CD4-positive, alpha-beta T cell treated with Interleukin-4 for 1 hour (primary cell): Measurements from ENCODE around the gene SORL1.
"Not testable (repeated sequence)": the region's sequence is repeated elsewhere in the genome, so short reads cannot be mapped to it uniquely, and the experiment has no call there.

ENCODE experiments used
- DNase-seq, 2 donors: peaks; one replicate each; pipeline ENCODE4 v3.0.0-alpha.2; 2020 to 2022

SORL1 gene

GRCh38 chr11:121479698-121480238 is 27.7 kb downstream of the SORL1 start:
- DNase-seq, result no peak

GRCh38 chr11:121481484-121482230 is 29.5 kb downstream of the SORL1 start:
- peak; percentile 66 to 86 for DNase-seq

- peak; percentile 78 to 80 for DNase-seq
Observed at GRCh38 chr11:121482231-121483129, 30.4 kb downstream of the SORL1 start.

- DNase-seq, result no peak
Observed at GRCh38 chr11:121483805-121484480, 31.8 kb downstream of the SORL1 start.

GRCh38 chr11:121485216-121485615 is 33.1 kb downstream of the SORL1 start:
- peak; percentile 22 to 33 for DNase-seq

- DNase-seq, result no peak
Observed at GRCh38 chr11:121486054-121486453, 33.9 kb downstream of the SORL1 start.

- DNase-seq, result no peak
Observed at GRCh38 chr11:121487191-121487590, 35.1 kb downstream of the SORL1 start.

GRCh38 chr11:121488170-121488569 is 36.1 kb downstream of the SORL1 start:
- DNase-seq, result no peak

GRCh38 chr11:121488641-121489040 is 36.5 kb downstream of the SORL1 start:
- no peak for DNase-seq

- DNase-seq, result no peak
Observed at GRCh38 chr11:121489823-121490222, 37.7 kb downstream of the SORL1 start.

- DNase-seq, result peak; percentile 24 to 32
Observed at GRCh38 chr11:121494355-121495099, 42.4 kb downstream of the SORL1 start.

- no peak for DNase-seq
Observed at GRCh38 chr11:121497176-121497998, 45.3 kb downstream of the SORL1 start.

- DNase-seq, result no peak
Observed at GRCh38 chr11:121499405-121499804, 47.3 kb downstream of the SORL1 start.

- DNase-seq, result no peak
Observed at GRCh38 chr11:121500275-121500674, 48.2 kb downstream of the SORL1 start.

GRCh38 chr11:121500717-121501116 is 48.6 kb downstream of the SORL1 start:
- no peak for DNase-seq

- DNase-seq, result no peak
Observed at GRCh38 chr11:121503051-121503450, 50.9 kb downstream of the SORL1 start.

- DNase-seq, result not testable (repeated sequence)
Observed at GRCh38 chr11:121506237-121506636, 54.1 kb downstream of the SORL1 start.

- peak; percentile 18 to 24 for DNase-seq
Observed at GRCh38 chr11:121508449-121508848, 56.3 kb downstream of the SORL1 start.

- DNase-seq, result no peak
Observed at GRCh38 chr11:121510438-121510837, 58.3 kb downstream of the SORL1 start.

- DNase-seq, result no peak
Observed at GRCh38 chr11:121512468-121513465, 60.7 kb downstream of the SORL1 start.
